SK-N-SH (cell line): ENCODE results near the gene FLAD1. TPM values are rescaled to one million over a fixed set of nuclear protein-coding genes. Genes with fewer than 3 reads are reported as not detected.

Source experiments
- CTCF ChIA-PET: fragments of 300-600, 350-600 bp; formaldehyde crosslinking; extraction: SDS; loops from one replicate; lab custom pipeline; 2021; lab: Yijun Ruan, JAX
- POLR2A ChIA-PET: fragments of 350-600 bp; sonication (Branson Sonifier 250); formaldehyde crosslinking; extraction: SDS; loops from one replicate; lab custom pipeline; 2020; ENCODE audit warnings: antibody characterized with exemption, inconsistent platforms; lab: Yijun Ruan, JAX
- DNase-seq: peaks from one replicate; pipeline ENCODE4 v3.0.0; 2012
- H2AFZ ChIP-seq: fragments of 200-600 bp; sonication (generic); 2 replicates; pipeline ENCODE4 v1.8.1; 2016; ENCODE audit warnings: antibody characterized with exemption, mild to moderate bottlenecking, low read depth
- H3F3A ChIP-seq: fragments of 200-600 bp; sonication (generic); replicated peaks from 2 replicates; pipeline ENCODE3; 2016; ENCODE audit warnings: antibody characterized with exemption, mild to moderate bottlenecking; ENCODE audit not compliant: insufficient read depth
- H3K27ac ChIP-seq, 2 experiments: fragments of 200-500 bp in 1 of 2; fragments of 200-600 bp in 1 of 2; sonication (Bioruptor generic) in 1 of 2; sonication (generic), shearing (Covaris generic) in 1 of 2; 2 replicates each; pipeline versions ENCODE4 v1.5.1 to v1.6.1; 2014 to 2016; ENCODE audit warnings: low read depth in 2 of 2, inconsistent platforms in 1 of 2, low read length in 1 of 2, mild to moderate bottlenecking in 1 of 2, mixed read lengths in 1 of 2
- H3K27me3 ChIP-seq: fragments of 200-600 bp; sonication (generic), shearing (Covaris generic); 2 replicates; pipeline ENCODE4 v1.6.1; 2016; ENCODE audit warnings: mixed run types; ENCODE audit not compliant: insufficient read depth
- H3K36me3 ChIP-seq, 2 experiments: fragments of 200-500 bp in 1 of 2; fragments of 200-600 bp in 1 of 2; sonication (Bioruptor generic) in 1 of 2; sonication (generic) in 1 of 2; replicated peaks in 1 of 2; 2 replicates each; pipeline versions ENCODE3 to v1.5.1; 2014 to 2016; ENCODE audit warnings: low read length in 1 of 2, mild to moderate bottlenecking in 1 of 2; ENCODE audit not compliant: insufficient read depth in 2 of 2, control insufficient read depth in 1 of 2
- H3K4me1 ChIP-seq, 2 experiments: fragments of 200-500 bp in 1 of 2; fragments of 200-600 bp in 1 of 2; sonication (Bioruptor generic) in 1 of 2; sonication (generic), shearing (Covaris generic) in 1 of 2; 2 replicates each; pipeline versions ENCODE4 v1.5.1 to v1.6.1; 2014 to 2016; ENCODE audit warnings: low read depth in 1 of 2, low read length in 1 of 2, mixed run types in 1 of 2; ENCODE audit not compliant: insufficient read depth in 2 of 2, control insufficient read depth in 1 of 2
- H3K4me2 ChIP-seq: fragments of 200-600 bp; sonication (generic), shearing (Covaris generic); 2 replicates; pipeline ENCODE4 v1.6.1; 2017; ENCODE audit warnings: mixed run types
- H3K4me3 ChIP-seq, 2 experiments: fragments of 200-500 bp in 1 of 2; fragments of 200-600 bp in 1 of 2; sonication (Bioruptor generic) in 1 of 2; sonication (generic), shearing (Covaris generic) in 1 of 2; 2 replicates each; pipeline versions ENCODE4 v1.5.1 to v1.8.1; 2014 to 2016; ENCODE audit warnings: low read depth in 2 of 2, inconsistent platforms in 1 of 2, low read length in 1 of 2, mild to moderate bottlenecking in 1 of 2, mixed read lengths in 1 of 2, moderate library complexity in 1 of 2
- H3K79me2 ChIP-seq: fragments of 200-600 bp; sonication (generic); 2 replicates; pipeline ENCODE4 v1.8.1; 2017; ENCODE audit warnings: mild to moderate bottlenecking; ENCODE audit not compliant: insufficient read depth
- H3K9ac ChIP-seq: fragments of 200-600 bp; sonication (generic); 2 replicates; pipeline ENCODE4 v1.6.1; 2017; ENCODE audit warnings: mixed run types
- H3K9me2 ChIP-seq: fragments of 200-600 bp; sonication (generic); 2 replicates; pipeline ENCODE4 v1.6.1; 2017; ENCODE audit warnings: mixed run types
- H3K9me3 ChIP-seq: fragments of 200-600 bp; sonication (generic); 2 replicates; pipeline ENCODE4 v1.6.1; 2017; ENCODE audit warnings: mixed run types, mild to moderate bottlenecking, moderate library complexity
- H4K20me1 ChIP-seq: fragments of 200-600 bp; sonication (generic); 2 replicates; pipeline ENCODE4 v1.6.1; 2017; ENCODE audit warnings: mild to moderate bottlenecking, mixed run types; ENCODE audit not compliant: insufficient read depth
- ELF1 ChIP-seq: IDR thresholded peaks from 2 replicates; pipeline ENCODE4 v1.4.0; 2012
- FOXJ3 ChIP-seq: sonication (generic); formaldehyde crosslinking; IDR thresholded peaks from 2 replicates; pipeline ENCODE4 v1.5.1; 2020; ENCODE audit warnings: mild to moderate bottlenecking, missing genetic modification reagents
- GABPA ChIP-seq: IDR thresholded peaks from 2 replicates; pipeline ENCODE4 v1.4.0; 2012; ENCODE audit warnings: low read depth, mild to moderate bottlenecking
- GATA2 ChIP-seq: sonication (generic); formaldehyde crosslinking; IDR thresholded peaks from 2 replicates; pipeline ENCODE4 v1.5.0; 2020; ENCODE audit warnings: mild to moderate bottlenecking, missing genetic modification reagents
- JUND ChIP-seq: IDR thresholded peaks from 2 replicates; pipeline ENCODE4 v1.4.0; 2012
- MEF2A ChIP-seq: IDR thresholded peaks from 2 replicates; pipeline ENCODE4 v1.4.0; 2012; ENCODE audit warnings: low read depth, borderline replicate concordance
- MXI1 ChIP-seq: IDR thresholded peaks from 2 replicates; pipeline ENCODE4 v1.6.1; 2012; ENCODE audit warnings: mild to moderate bottlenecking, low read depth, low read length, improper control_type of control experiment
- NRF1 ChIP-seq: IDR thresholded peaks from 2 replicates; pipeline ENCODE4 v1.6.1; 2012; ENCODE audit warnings: low read depth, mild to moderate bottlenecking, low read length
- POLR2AphosphoS5 ChIP-seq: IDR thresholded peaks from 2 replicates; pipeline ENCODE4 v1.6.1; 2012; ENCODE audit warnings: low read depth, low read length
- RAD21 ChIP-seq: IDR thresholded peaks from 2 replicates; pipeline ENCODE4 v1.6.1; 2012; ENCODE audit warnings: mild to moderate bottlenecking, low read length
- RCOR1 ChIP-seq: fragments of 150-350 bp; IDR thresholded peaks from 2 replicates; pipeline ENCODE4 v1.6.1; 2017; ENCODE audit warnings: antibody characterized with exemption, low read length
- RFX5 ChIP-seq: IDR thresholded peaks from 2 replicates; pipeline ENCODE4 v1.6.1; 2012; ENCODE audit warnings: mild to moderate bottlenecking, improper control_type of control experiment, low read length
- RXRA ChIP-seq: IDR thresholded peaks from 2 replicates; pipeline ENCODE4 v1.4.0; 2012; ENCODE audit warnings: low read depth, mild to moderate bottlenecking, borderline replicate concordance
- SMC3 ChIP-seq: IDR thresholded peaks from 2 replicates; pipeline ENCODE4 v1.6.1; 2012; ENCODE audit warnings: low read depth, low read length, improper control_type of control experiment
- TAF1 ChIP-seq: IDR thresholded peaks from 2 replicates; pipeline ENCODE4 v1.6.1; 2012; ENCODE audit warnings: low read depth, mild to moderate bottlenecking, low read length, moderate library complexity, borderline replicate concordance
- TCF12 ChIP-seq: IDR thresholded peaks from 2 replicates; pipeline ENCODE4 v1.4.0; 2012
- TEAD4 ChIP-seq: IDR thresholded peaks from 2 replicates; pipeline ENCODE4 v1.4.0; 2012; ENCODE audit warnings: mild to moderate bottlenecking, borderline replicate concordance; ENCODE audit not compliant: insufficient read depth
- YY1 ChIP-seq: IDR thresholded peaks from 2 replicates; pipeline ENCODE4 v1.4.0; 2012; ENCODE audit warnings: low read depth, mild to moderate bottlenecking
- WGBS: methylation state at CpG from one replicate; pipeline ENCODE4 v1.1.6; 2017; ENCODE audit warnings: low lambda C conversion rate; 5-methylcytosine and 5-hydroxymethylcytosine counted together
- polyA plus RNA-seq, 3 experiments: library from polyadenylated mRNA; depleted of rRNA; stranded (reverse); fragments of >200 nt; gene quantifications; 2 replicates each; pipeline ENCODE4 v1.2.3, GENCODE V29; 2012
- TF ChIP-seq, protein P1 (sequence below): fragments of 150-350 bp; IDR thresholded peaks from 2 replicates; pipeline ENCODE4 v1.6.1; 2017; ENCODE audit warnings: antibody characterized with exemption, low read length, low read depth, borderline replicate concordance
- TF ChIP-seq, protein P2 (sequence below): fragments of 200-600 bp; sonication (generic); IDR thresholded peaks from 2 replicates; pipeline ENCODE4 v1.6.1; 2017; ENCODE audit warnings: antibody characterized with exemption, mild to moderate bottlenecking, moderate library complexity
- TF ChIP-seq, protein P3 (sequence below): IDR thresholded peaks from 2 replicates; pipeline ENCODE4 v1.4.0; 2012; ENCODE audit warnings: low read depth, borderline replicate concordance
- TF ChIP-seq, protein P4 (sequence below): IDR thresholded peaks from 2 replicates; pipeline ENCODE4 v1.4.0; 2012; ENCODE audit warnings: low read depth

FLAD1 gene
- polyA plus RNA-seq, 1 of the 3 experiments (the other 2 are of a cell fraction) = 50.8 TPM

- peaks cover 21% of the 10 kb centered on the region for H3F3A ChIP-seq
- H3K9me2 ChIP-seq = no peaks in the 10 kb centered on the region
- WGBS = 90% methylated on average over 7 of the region's 16 CpGs
- no peaks in the 10 kb centered on the region for H3K9me3 ChIP-seq
- no peak for DNase-seq
- peaks cover 29% of the 10 kb centered on the region for H3K79me2 ChIP-seq
- ChIA-PET CTCF (interaction anchor here (1.5 to 37.5 kb wide), 4 partner anchors 12 to 103 kb away, joined by 4 to 640 read pairs (median 21); partner anchors contain the start of genes CKS1B, LENEP, SHC1 and ZBTB7B), POLR2A (interaction anchor here (1.5 kb wide), 1 partner anchor 20 kb away, joined by 3 read pairs; no protein-coding TSS in a partner anchor)
- H2AFZ ChIP-seq = no peak overlapping the region
- H4K20me1 ChIP-seq = no peaks in the 10 kb centered on the region
- no peak overlapping the region for H3K4me2 ChIP-seq
- no peak overlapping the region for H3K9ac ChIP-seq
- no peak overlapping the region; a peak in 1 of 4 replicates for H3K27ac ChIP-seq
- no peaks in the 10 kb centered on the region for H3K27me3 ChIP-seq
- H3K36me3 ChIP-seq = peaks cover 6 to 37% of the 10 kb centered on the region in 2 experiments
- H3K4me1 ChIP-seq = peaks cover 4 to 50% of the 10 kb centered on the region in 2 experiments; a peak in 3 of 4 replicates
- TF ChIP-seq SMC3 (no peak), TCF12 (no peak), MEF2A (no peak), POLR2AphosphoS5 (no peak), RAD21 (no peak), GABPA (no peak)
- H3K4me3 ChIP-seq = no peak overlapping the region
Observed at GRCh38 chr1:154958681-154959425, 24.3 kb upstream of the FLAD1 start.

DNA sequence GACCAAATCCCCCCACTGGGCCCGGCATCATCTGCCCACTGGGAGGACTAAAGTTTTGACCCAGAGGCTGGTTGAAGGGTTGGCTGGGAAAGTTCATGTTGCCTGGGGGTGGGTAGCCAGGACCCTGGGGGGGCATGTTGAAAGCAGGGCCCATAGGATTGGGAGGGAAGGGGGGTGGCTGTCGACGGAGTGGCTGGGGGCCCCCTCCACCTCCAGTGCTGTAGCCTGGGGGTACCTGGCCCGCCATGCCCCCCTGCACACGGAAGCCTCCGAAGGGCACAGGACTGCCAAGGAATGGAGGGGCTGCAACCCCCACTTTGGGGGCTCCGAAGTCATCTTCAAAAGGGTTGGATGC, 23.7 kb upstream of the FLAD1 start:
- no peaks in the 10 kb centered on the region for H3K27me3 ChIP-seq
- ChIA-PET POLR2A (interaction anchor here (0.7 to 1.5 kb wide), 2 partner anchors 15 to 19 kb away, joined by 3 to 5 read pairs; no protein-coding TSS in a partner anchor), CTCF (interaction anchor here (0.9 to 37.5 kb wide), 5 partner anchors 12 to 102 kb away, joined by 3 to 640 read pairs (median 6); partner anchors contain the start of genes CKS1B, LENEP, SHC1 and ZBTB7B)
- peaks cover 32% of the 10 kb centered on the region for H3K79me2 ChIP-seq
- no peak for DNase-seq
- H3K9ac ChIP-seq = no peak overlapping the region
- H3K4me2 ChIP-seq = no peak overlapping the region
- no peaks in the 10 kb centered on the region for H3K9me3 ChIP-seq
- H3K9me2 ChIP-seq = no peaks in the 10 kb centered on the region
- H3K4me1 ChIP-seq = peaks cover 4 to 45% of the 10 kb centered on the region in 2 experiments; a peak in 3 of 4 replicates
- no peak overlapping the region for H3K4me3 ChIP-seq
- 100% methylated on average over 1 of the region's 7 CpGs for WGBS
- peaks cover 22% of the 10 kb centered on the region for H3F3A ChIP-seq
- H2AFZ ChIP-seq = no peak overlapping the region
- H4K20me1 ChIP-seq = no peaks in the 10 kb centered on the region
- peaks cover 6 to 40% of the 10 kb centered on the region in 2 experiments for H3K36me3 ChIP-seq
- H3K27ac ChIP-seq = no peak overlapping the region
- TF ChIP-seq TEAD4 (no peak), GABPA (no peak), RXRA (no peak), JUND (no peak), MXI1 (no peak), FOXJ3 (no peak), GATA2 (CRISPR knock-in tag) (no peak), NRF1 (no peak), MEF2A (no peak), TAF1 (no peak), YY1 (no peak), ELF1 (no peak), RAD21 (no peak), RFX5 (no peak), RCOR1 (no peak)
- TF ChIP-seq, protein P1, sequence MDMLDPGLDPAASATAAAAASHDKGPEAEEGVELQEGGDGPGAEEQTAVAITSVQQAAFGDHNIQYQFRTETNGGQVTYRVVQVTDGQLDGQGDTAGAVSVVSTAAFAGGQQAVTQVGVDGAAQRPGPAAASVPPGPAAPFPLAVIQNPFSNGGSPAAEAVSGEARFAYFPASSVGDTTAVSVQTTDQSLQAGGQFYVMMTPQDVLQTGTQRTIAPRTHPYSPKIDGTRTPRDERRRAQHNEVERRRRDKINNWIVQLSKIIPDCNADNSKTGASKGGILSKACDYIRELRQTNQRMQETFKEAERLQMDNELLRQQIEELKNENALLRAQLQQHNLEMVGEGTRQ = no peak
- TF ChIP-seq, protein P2, sequence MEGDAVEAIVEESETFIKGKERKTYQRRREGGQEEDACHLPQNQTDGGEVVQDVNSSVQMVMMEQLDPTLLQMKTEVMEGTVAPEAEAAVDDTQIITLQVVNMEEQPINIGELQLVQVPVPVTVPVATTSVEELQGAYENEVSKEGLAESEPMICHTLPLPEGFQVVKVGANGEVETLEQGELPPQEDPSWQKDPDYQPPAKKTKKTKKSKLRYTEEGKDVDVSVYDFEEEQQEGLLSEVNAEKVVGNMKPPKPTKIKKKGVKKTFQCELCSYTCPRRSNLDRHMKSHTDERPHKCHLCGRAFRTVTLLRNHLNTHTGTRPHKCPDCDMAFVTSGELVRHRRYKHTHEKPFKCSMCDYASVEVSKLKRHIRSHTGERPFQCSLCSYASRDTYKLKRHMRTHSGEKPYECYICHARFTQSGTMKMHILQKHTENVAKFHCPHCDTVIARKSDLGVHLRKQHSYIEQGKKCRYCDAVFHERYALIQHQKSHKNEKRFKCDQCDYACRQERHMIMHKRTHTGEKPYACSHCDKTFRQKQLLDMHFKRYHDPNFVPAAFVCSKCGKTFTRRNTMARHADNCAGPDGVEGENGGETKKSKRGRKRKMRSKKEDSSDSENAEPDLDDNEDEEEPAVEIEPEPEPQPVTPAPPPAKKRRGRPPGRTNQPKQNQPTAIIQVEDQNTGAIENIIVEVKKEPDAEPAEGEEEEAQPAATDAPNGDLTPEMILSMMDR = no peak
- TF ChIP-seq, protein P3, sequence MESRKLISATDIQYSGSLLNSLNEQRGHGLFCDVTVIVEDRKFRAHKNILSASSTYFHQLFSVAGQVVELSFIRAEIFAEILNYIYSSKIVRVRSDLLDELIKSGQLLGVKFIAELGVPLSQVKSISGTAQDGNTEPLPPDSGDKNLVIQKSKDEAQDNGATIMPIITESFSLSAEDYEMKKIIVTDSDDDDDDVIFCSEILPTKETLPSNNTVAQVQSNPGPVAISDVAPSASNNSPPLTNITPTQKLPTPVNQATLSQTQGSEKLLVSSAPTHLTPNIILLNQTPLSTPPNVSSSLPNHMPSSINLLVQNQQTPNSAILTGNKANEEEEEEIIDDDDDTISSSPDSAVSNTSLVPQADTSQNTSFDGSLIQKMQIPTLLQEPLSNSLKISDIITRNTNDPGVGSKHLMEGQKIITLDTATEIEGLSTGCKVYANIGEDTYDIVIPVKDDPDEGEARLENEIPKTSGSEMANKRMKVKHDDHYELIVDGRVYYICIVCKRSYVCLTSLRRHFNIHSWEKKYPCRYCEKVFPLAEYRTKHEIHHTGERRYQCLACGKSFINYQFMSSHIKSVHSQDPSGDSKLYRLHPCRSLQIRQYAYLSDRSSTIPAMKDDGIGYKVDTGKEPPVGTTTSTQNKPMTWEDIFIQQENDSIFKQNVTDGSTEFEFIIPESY = no peak
- TF ChIP-seq, protein P4, sequence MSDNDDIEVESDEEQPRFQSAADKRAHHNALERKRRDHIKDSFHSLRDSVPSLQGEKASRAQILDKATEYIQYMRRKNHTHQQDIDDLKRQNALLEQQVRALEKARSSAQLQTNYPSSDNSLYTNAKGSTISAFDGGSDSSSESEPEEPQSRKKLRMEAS = no peak
